Left renal cortex interstitium (tissue), 4 donors: ENCODE data around the gene EFR3B. TPM values are rescaled to one million over a fixed set of nuclear protein-coding genes. Genes with fewer than 3 reads are reported as not detected.
"Not testable (repeated sequence)": the region's sequence is repeated elsewhere in the genome, so short reads cannot be mapped to it uniquely, and the experiment has no call there.

Experiments
- DNase-seq, 4 donors: peaks; one replicate each; pipeline ENCODE4 v3.0.0-alpha.2; 2013; ENCODE audit warnings: low read depth in 4 of 4, low spot score in 2 of 4, missing footprints in 1 of 4
- polyA plus RNA-seq, 4 donors: library from polyadenylated mRNA; unstranded; fragments of 120-200 nt; gene quantifications; one replicate each; pipeline ENCODE4 v1.2.1, GENCODE V29; 2013; ENCODE audit not compliant: insufficient read length in 4 of 4

Gene EFR3B
- polyA plus RNA-seq, 4 donors: 4.8 to 8.8 (median 7.0) TPM

GRCh38 chr2:25102352-25102751, 60.5 kb downstream of the EFR3B start:
- DNase-seq: not testable (repeated sequence)

- DNase-seq: no peak
Observed at GRCh38 chr2:25103287-25103871, 61.5 kb downstream of the EFR3B start.

- no peak for DNase-seq
Observed at GRCh38 chr2:25104736-25105135, 62.9 kb downstream of the EFR3B start.

- DNase-seq: no peak
Observed at GRCh38 chr2:25105336-25106085, 63.6 kb downstream of the EFR3B start.

- DNase-seq: no peak
Observed at GRCh38 chr2:25109822-25110221, 67.9 kb downstream of the EFR3B start.

GRCh38 chr2:25112113-25112512, 70.2 kb downstream of the EFR3B start:
- DNase-seq: no peak

GRCh38 chr2:25115249-25115883, 73.5 kb downstream of the EFR3B start:
- no peak for DNase-seq

GRCh38 chr2:25115902-25116301, 74.0 kb downstream of the EFR3B start:
- no peak for DNase-seq

- DNase-seq: no peak
Observed at GRCh38 chr2:25116956-25117355, 75.1 kb downstream of the EFR3B start.

GRCh38 chr2:25119263-25119662, 77.4 kb downstream of the EFR3B start:
- DNase-seq: no peak

- DNase-seq: no peak
Observed at GRCh38 chr2:25122367-25122766, 80.5 kb downstream of the EFR3B start.

- no peak for DNase-seq
Observed at GRCh38 chr2:25123682-25124081, 81.8 kb downstream of the EFR3B start.

- no peak for DNase-seq
Observed at GRCh38 chr2:25125189-25125588, 83.3 kb downstream of the EFR3B start.

GRCh38 chr2:25125976-25126375, 84.1 kb downstream of the EFR3B start:
- no peak for DNase-seq

- not testable (repeated sequence) for DNase-seq
Observed at GRCh38 chr2:25127071-25127470, 85.2 kb downstream of the EFR3B start.

GRCh38 chr2:25127646-25128045, 85.8 kb downstream of the EFR3B start:
- DNase-seq: no peak

GRCh38 chr2:25129901-25130520, 88.1 kb downstream of the EFR3B start:
- DNase-seq: no peak

- no peak for DNase-seq
Observed at GRCh38 chr2:25131253-25131566, 89.3 kb downstream of the EFR3B start.

- DNase-seq: no peak
Observed at GRCh38 chr2:25131567-25132298, 89.9 kb downstream of the EFR3B start.

- DNase-seq: no peak
Observed at GRCh38 chr2:25132299-25132635, 90.4 kb downstream of the EFR3B start.

GRCh38 chr2:25132693-25133092, 90.8 kb downstream of the EFR3B start:
- DNase-seq: no peak
